Measurements from ENCODE around the gene MLC1. TPM values are rescaled to one million over a fixed set of nuclear protein-coding genes. Genes with fewer than 3 reads are reported as not detected.
A peak's percentile ranks its signal among the peaks of the same experiment; 100 is the strongest.

The MLC1 gene
- total RNA-seq, 1 donor from 2014 or later: not detected

DNA sequence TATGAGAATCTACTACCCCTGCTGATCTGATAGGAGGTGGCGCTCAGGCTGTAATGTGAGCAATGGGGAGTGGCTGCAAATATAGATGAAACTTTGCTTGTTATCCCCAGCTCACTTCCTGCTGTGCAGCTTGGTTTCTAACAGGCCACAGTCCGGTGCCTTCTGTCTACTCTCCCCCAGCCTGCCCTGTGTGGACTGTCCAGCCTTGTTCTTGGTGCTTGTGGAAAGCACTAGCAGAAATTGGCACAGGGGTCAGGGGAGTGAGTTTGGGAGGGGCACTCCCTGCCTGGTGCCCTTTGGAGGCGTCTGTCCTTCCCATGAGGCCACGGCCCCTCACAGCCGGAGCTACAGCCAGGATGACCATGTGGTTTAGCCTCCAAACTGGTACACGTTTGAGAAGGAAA lies 18.9 kb upstream of the MLC1 start:
- no peak overlapping the region for H3K4me3 ChIP-seq (ENCODE audit: low read depth, low read length)
- TF ChIP-seq, protein P1, sequence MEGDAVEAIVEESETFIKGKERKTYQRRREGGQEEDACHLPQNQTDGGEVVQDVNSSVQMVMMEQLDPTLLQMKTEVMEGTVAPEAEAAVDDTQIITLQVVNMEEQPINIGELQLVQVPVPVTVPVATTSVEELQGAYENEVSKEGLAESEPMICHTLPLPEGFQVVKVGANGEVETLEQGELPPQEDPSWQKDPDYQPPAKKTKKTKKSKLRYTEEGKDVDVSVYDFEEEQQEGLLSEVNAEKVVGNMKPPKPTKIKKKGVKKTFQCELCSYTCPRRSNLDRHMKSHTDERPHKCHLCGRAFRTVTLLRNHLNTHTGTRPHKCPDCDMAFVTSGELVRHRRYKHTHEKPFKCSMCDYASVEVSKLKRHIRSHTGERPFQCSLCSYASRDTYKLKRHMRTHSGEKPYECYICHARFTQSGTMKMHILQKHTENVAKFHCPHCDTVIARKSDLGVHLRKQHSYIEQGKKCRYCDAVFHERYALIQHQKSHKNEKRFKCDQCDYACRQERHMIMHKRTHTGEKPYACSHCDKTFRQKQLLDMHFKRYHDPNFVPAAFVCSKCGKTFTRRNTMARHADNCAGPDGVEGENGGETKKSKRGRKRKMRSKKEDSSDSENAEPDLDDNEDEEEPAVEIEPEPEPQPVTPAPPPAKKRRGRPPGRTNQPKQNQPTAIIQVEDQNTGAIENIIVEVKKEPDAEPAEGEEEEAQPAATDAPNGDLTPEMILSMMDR (conservative IDR thresholded peaks at IDR 0.05; ENCODE audit: low read depth, low read length): no peak
- no peak for DNase-seq (ENCODE audit: low read depth)

DNA sequence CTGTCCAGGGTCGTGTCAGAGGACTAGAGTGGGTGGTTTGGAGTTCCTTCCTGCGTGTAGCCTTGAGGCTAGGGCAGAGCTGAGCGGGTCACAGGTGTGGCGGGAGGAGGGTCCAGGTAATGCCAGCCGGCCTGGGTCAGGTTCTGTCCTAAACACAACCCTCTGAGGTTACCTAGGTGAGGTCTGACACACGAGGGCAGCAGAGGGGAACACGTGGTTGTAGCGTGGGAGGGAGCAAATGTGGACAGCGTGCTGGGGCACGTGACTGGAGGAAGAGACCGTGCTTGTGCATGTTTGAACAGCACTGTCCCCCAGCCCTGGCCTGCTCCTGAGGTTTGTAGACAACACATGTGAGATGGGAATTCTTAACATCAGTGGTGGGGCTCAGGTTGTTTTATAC lies 17.7 kb upstream of the MLC1 start:
- TF ChIP-seq, protein P1 (conservative IDR thresholded peaks at IDR 0.05; ENCODE audit: low read depth, low read length): peak; percentile 14
- no peak for DNase-seq (ENCODE audit: low read depth)
- no peak overlapping the region for H3K4me3 ChIP-seq (ENCODE audit: low read depth, low read length)

DNA sequence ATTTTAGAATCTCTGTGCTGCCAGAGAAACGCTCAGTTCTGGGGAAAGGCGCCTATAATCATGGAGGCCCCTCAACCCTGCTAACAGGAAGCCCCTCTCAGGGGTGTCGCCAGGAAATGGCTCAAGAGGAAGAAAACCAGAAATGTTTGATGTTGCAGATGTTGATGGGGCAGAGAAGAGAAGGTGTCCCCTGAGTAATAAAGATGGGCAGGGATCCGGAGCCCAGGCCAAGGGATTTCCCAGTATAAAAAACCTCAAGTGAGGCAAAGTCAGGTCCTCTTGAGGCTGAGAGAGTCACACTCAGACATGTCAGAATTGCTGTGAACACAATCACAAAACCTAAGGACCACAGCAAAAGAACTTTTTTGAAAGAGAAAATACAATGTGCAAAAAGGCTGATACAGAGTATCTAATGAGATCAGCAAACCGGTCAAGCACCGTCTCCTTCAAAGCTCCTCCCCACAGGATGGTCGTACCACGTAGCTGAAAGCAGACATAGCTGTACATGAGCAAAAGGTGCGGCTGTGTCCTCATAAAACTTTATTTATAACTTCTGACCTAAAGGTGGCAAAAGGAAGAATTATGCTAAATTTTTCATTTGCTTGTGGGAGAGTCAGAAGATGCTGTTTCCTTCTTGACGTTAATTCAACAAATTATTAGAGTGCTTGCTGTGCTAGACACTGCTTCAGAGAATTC lies 16.8 kb upstream of the MLC1 start:
- TF ChIP-seq, protein P1 (conservative IDR thresholded peaks at IDR 0.05; ENCODE audit: low read depth, low read length): no peak
- no peak overlapping the region for H3K4me3 ChIP-seq (ENCODE audit: low read depth, low read length)
- DNase-seq (ENCODE audit: low read depth): no peak

DNA sequence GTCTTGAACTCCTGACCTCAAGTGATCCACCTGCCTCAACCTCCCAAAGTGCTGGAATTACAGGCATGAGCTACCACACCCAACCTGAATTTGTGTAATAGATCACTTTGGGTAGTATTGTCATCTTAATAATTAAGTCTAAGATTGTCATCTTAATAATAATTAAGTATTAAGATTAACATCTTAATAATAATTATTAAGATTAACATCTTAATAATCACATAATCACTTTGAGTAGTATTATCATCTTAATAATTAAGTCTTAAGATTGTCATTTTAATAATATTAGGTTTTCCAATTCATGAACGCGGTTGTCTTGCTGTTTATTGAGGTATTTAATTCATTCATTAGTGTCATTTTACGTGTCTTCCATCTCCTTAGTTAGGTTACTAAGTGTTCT lies 12.8 kb upstream of the MLC1 start:
- TF ChIP-seq, protein P1 (conservative IDR thresholded peaks at IDR 0.05; ENCODE audit: low read depth, low read length): no peak
- DNase-seq (ENCODE audit: low read depth): no peak
- H3K4me3 ChIP-seq (ENCODE audit: low read depth, low read length): no peak overlapping the region

DNA sequence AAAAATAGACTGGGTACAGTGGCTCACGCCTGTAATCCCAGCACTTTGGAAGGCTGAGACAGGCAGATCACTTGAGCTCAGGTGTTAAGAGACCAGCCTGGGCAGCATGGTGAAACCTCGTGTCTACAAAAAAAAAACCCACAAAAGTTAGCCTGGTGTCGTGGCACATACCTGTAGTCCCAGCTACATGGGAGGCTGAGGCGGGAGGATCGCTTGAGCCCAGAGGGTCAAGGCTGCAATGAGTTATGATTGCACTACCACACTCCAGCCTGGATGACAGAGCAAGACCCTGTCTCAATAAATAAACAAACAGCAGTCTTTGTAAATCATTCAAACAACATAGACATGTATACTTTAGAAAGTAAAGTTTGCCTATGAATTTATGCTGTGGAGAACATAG lies 7.1 kb upstream of the MLC1 start:
- no peak for DNase-seq (ENCODE audit: low read depth)
- TF ChIP-seq, protein P1 (conservative IDR thresholded peaks at IDR 0.05; ENCODE audit: low read depth, low read length): no peak
- H3K4me3 ChIP-seq (ENCODE audit: low read depth, low read length): no peak overlapping the region

DNA sequence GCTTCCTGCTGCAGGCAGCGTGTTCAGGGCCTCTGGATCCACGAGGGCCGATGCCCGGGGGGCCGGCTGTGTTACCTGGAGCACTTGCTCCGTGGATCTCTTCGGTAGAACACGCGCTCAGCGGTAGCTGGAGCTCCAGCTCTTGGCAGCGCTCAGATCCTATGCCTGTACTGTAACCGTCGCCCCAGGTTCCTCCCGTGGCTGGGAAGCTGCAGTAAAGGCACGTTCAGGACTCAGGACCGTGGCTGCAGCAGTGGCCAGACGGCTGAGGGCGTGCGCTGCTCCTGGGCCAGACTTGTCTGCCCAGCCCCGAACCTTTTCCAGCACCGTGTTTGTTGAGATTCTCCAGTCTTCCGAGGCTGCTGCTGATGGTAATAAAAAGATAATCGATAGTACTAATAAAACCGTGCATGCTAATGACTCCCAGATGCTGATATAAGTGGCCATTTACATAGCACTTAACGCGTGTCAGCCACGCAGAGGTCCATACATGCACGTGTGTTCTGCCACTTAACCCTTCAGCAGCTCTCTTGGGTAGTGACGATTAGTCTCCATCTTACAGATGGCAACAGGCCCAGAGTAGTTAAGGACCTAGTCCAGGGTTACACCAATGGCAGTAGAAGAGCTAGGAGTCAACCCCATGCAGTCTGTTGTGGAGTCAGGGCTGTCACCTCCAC lies 6.0 kb upstream of the MLC1 start:
- no peak for DNase-seq (ENCODE audit: low read depth)
- H3K4me3 ChIP-seq (ENCODE audit: low read depth, low read length): no peak overlapping the region
- TF ChIP-seq, protein P1 (conservative IDR thresholded peaks at IDR 0.05; ENCODE audit: low read depth, low read length): no peak

DNA sequence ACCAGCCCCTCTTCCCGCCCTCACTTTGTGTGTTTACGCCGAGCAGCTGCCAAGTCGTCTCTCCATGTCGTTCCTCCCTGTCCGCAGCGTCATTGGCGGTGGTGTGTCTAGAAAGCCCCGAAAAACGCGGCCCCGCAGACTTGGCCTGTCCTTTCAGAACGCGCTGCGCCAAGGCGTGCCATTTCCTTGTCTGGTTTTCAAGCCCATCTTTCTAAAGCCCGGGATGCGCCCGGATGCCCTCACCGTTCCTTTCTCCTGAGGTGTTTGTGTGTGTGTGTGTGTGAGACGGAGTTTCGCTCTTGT lies 5.1 kb upstream of the MLC1 start:
- TF ChIP-seq, protein P1 (conservative IDR thresholded peaks at IDR 0.05; ENCODE audit: low read depth, low read length): no peak
- H3K4me3 ChIP-seq (ENCODE audit: low read depth, low read length): no peak overlapping the region
- DNase-seq (ENCODE audit: low read depth): no peak
